Measurements from ENCODE around the gene VTN. TPM values are rescaled to one million over a fixed set of nuclear protein-coding genes. Genes with fewer than 3 reads are reported as not detected.

The VTN gene
- total RNA-seq, 2 experiments from 2014 or later: 0.40 TPM; not detected in 1

DNA sequence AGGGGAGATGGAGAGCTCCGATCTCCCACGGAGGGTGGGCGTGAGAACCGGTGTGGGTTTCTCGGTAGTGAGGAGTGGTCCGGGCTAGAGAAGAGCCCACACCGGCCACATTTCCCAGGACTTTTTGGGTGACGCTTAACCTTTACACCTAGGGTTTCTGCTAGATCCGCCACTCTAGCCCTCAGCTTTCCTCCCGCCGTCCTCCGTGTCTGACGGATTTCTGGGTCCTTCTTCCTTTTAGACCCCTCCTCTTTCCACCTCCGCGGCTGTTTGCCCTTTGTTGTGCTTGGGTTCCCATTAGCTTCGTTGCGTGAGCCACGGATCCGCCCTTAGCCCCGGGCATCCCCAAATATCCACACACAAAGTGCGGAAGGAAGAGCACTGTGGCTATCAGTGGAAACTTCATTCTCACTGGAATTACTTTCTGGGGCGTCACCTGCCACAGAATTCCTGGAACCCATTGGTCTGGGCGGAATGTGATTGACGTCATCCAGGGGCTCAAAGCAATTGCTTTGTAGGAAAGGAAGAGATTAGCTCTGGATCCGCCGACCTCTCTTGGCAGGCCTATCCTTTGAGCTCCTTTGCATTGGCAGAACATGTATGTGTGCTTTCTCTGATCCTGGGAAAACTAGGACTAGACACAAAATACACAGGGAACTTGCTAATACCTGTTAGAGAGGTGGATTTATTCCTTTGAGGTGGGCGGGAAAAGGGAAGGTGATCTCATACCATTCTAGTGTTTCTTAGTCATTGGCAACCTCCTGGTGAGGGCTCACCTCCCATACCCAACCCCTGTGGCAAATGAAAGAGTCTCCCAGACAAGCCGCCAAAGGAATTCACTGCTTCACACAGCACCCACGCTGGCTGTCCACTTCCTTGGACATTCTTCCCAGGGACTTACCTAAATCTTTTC, 33.9 kb downstream of the VTN start:
- intact Hi-C loops (cut with micrococcal nuclease; ENCODE audit: unreplicated experiment): loop anchor here (1.0 to 2.0 kb wide), 2 partner anchors 21 to 35 kb away; partner anchors contain the start of genes POLDIP2, SARM1 and VTN
- DNase-seq (ENCODE audit: low spot score): no peak
- Histone ChIP-seq H3K4me3 (ENCODE audit: low read depth, low read length, poor library complexity, severe bottlenecking) (peak overlapping the region; percentile 86), H3K79me2 (ENCODE audit: insufficient read depth, low read depth, low read length) (peaks cover 10% of the 10 kb centered on the region; the same call in 1 of the 2 replicates), H4K20me1 (ENCODE audit: insufficient read depth, low read length) (no peaks in the 10 kb centered on the region), H3K4me1 (ENCODE audit: insufficient read depth, low read length, poor library complexity, severe bottlenecking) (peaks cover 23% of the 10 kb centered on the region), H2AFZ (ENCODE audit: low read length) (peak overlapping the region; percentile 64), H3K4me2 (ENCODE audit: low read length) (peak overlapping the region; percentile 97), H3K36me3 (ENCODE audit: insufficient read depth, low read length) (peaks cover 3% of the 10 kb centered on the region; the same call in 1 of the 2 replicates), H3K9me3 (ENCODE audit: low read length) (no peaks in the 10 kb centered on the region), H3K27ac (ENCODE audit: low read depth, low read length, poor library complexity, severe bottlenecking) (no peak overlapping the region), H3K9me2 (ENCODE audit: insufficient read depth, low read length) (no peaks in the 10 kb centered on the region)
- POLR2A ChIA-PET: interaction anchor here (0.8 to 3.0 kb wide), 8 partner anchors 11 to 260 kb away, joined by 3 to 22 read pairs (median 4); partner anchors contain the start of genes POLDIP2 and TMEM97
- CTCF ChIA-PET (ENCODE audit: unreplicated experiment): interaction anchor here (0.6 to 0.8 kb wide), 2 partner anchors 18 to 21 kb away, joined by 3 read pairs; partner anchors contain the start of gene POLDIP2
- TSS peak; percentile 30 for BruUV-seq (replicated peaks)
- TF ChIP-seq, protein P1, sequence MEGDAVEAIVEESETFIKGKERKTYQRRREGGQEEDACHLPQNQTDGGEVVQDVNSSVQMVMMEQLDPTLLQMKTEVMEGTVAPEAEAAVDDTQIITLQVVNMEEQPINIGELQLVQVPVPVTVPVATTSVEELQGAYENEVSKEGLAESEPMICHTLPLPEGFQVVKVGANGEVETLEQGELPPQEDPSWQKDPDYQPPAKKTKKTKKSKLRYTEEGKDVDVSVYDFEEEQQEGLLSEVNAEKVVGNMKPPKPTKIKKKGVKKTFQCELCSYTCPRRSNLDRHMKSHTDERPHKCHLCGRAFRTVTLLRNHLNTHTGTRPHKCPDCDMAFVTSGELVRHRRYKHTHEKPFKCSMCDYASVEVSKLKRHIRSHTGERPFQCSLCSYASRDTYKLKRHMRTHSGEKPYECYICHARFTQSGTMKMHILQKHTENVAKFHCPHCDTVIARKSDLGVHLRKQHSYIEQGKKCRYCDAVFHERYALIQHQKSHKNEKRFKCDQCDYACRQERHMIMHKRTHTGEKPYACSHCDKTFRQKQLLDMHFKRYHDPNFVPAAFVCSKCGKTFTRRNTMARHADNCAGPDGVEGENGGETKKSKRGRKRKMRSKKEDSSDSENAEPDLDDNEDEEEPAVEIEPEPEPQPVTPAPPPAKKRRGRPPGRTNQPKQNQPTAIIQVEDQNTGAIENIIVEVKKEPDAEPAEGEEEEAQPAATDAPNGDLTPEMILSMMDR (conservative IDR thresholded peaks at IDR 0.05; ENCODE audit: low read length): no peak
- TF ChIP-seq EZH2phosphoT487 (IDR thresholded peaks at IDR 0.05; ENCODE audit: borderline replicate concordance, low read depth, low read length): no peak

DNA sequence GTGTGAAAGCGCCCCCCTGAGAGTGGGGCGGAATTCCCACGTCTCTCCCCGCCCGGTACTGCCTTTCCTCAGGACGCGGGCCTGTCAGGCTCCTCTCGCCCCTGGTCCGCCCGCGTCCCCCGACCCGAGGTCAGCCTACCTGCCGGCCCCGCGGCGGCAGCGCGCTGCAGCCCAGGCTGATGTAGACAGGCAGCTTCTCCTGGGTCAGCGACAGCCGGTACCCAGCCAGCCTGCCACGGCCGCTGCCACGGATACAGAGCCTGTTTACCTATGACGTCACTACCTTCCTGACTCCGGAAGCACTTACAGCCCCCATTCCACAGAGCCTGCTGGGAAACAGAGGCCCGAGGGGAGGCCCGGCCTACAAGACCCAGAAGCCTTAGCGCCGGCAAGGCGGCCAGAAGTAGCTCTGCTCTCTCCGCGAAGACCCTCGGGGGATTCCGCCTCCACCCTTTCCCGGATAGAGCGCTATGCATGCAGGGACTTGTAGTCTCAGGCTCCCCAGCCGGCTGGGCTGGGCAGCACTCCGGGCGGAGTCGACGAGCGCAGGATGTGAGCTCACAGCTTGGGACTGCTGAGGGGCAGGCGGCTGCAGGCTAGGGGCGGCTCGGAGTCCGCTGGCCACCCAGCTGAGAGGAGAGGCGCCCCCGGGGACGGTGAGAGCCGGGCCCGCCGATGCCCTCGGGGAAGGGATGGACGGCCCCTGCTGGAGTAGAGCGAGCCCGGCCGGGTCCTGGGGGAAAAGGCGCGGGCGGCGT, 34.7 kb downstream of the VTN start, which contains the start of the genes IFT20 and TNFAIP1:
TSS of gene IFT20 (minus strand) at position 272 of the 758 bp plus-strand sequence. CDS start 3,487 bp downstream, outside the sequence.
TSS of gene TNFAIP1 (plus strand) at position 561 of the 758 bp plus-strand sequence. CDS start 3,761 bp downstream, outside the sequence.
- Histone ChIP-seq H3K4me3 (ENCODE audit: low read depth, low read length, poor library complexity, severe bottlenecking) (peak within 1 kb of the TSS; percentile 86), H3K79me2 (ENCODE audit: insufficient read depth, low read depth, low read length) (peaks cover 10% of the 10 kb centered on the region; the same call in 1 of the 2 replicates)
- intact Hi-C loops (cut with micrococcal nuclease; ENCODE audit: unreplicated experiment): loop anchor here (1.0 to 2.0 kb wide), 2 partner anchors 22 to 35 kb away; partner anchors contain the start of genes POLDIP2, SARM1 and VTN

More for the DNA sequence above, 34.7 kb downstream of the VTN start, which contains the start of the genes IFT20 and TNFAIP1:
- Histone ChIP-seq H3K9me2 (ENCODE audit: insufficient read depth, low read length) (no peaks in the 10 kb centered on the region), H3K36me3 (ENCODE audit: insufficient read depth, low read length) (no peaks in the 10 kb centered on the region; the same call in 1 of the 2 replicates), H3K4me1 (ENCODE audit: insufficient read depth, low read length, poor library complexity, severe bottlenecking) (peaks cover 23% of the 10 kb centered on the region), H3K27ac (ENCODE audit: low read depth, low read length, poor library complexity, severe bottlenecking) (no peak within 1 kb of the TSS), H3K4me2 (ENCODE audit: low read length) (peak within 1 kb of the TSS; percentile 97), H2AFZ (ENCODE audit: low read length) (peak within 1 kb of the TSS; percentile 69), H3K9me3 (ENCODE audit: low read length) (no peaks in the 10 kb centered on the region), H4K20me1 (ENCODE audit: insufficient read depth, low read length) (no peaks in the 10 kb centered on the region)
- peak; percentile 99 for DNase-seq (ENCODE audit: low spot score)
- TF ChIP-seq, protein P1 (conservative IDR thresholded peaks at IDR 0.05; ENCODE audit: low read length): no peak
- no peak for TF ChIP-seq EZH2phosphoT487 (IDR thresholded peaks at IDR 0.05; ENCODE audit: borderline replicate concordance, low read depth, low read length)
- POLR2A ChIA-PET: interaction anchor here (0.8 to 3.0 kb wide), 9 partner anchors 10 to 260 kb away, joined by 3 to 22 read pairs (median 3); partner anchors contain the start of genes POLDIP2 and TMEM97
- CTCF ChIA-PET (ENCODE audit: unreplicated experiment): interaction anchor here (0.6 to 1.1 kb wide), 3 partner anchors 14 to 21 kb away, joined by 3 read pairs; partner anchors contain the start of gene POLDIP2
- BruUV-seq (replicated peaks): no TSS peak
